Measurements from ENCODE around the gene RAB3C.

DNA sequence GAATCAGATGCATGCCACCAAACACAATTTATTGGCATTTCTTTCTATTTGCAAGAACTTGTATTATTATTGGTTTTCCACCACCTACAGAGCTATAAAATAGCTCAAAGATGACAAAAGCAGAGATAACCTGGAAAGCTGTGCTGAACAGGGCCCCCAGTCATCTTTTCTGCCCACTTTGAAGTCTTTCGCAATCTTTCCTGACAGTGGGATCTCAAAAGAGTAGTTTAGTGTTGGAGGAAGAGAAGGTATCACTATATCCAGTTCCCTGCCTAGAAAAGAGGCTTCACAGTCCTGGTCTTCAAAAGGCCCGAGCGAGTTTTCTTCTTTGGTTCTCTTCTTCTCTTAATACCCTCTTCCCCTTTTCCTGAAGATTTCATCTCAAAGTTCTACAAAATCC, 231.0 kb downstream of the RAB3C start:
- TF ChIP-seq, protein P1, sequence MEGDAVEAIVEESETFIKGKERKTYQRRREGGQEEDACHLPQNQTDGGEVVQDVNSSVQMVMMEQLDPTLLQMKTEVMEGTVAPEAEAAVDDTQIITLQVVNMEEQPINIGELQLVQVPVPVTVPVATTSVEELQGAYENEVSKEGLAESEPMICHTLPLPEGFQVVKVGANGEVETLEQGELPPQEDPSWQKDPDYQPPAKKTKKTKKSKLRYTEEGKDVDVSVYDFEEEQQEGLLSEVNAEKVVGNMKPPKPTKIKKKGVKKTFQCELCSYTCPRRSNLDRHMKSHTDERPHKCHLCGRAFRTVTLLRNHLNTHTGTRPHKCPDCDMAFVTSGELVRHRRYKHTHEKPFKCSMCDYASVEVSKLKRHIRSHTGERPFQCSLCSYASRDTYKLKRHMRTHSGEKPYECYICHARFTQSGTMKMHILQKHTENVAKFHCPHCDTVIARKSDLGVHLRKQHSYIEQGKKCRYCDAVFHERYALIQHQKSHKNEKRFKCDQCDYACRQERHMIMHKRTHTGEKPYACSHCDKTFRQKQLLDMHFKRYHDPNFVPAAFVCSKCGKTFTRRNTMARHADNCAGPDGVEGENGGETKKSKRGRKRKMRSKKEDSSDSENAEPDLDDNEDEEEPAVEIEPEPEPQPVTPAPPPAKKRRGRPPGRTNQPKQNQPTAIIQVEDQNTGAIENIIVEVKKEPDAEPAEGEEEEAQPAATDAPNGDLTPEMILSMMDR (conservative IDR thresholded peaks at IDR 0.05 in 1 of 2, IDR thresholded peaks at IDR 0.05 in 1 of 2; ENCODE audit: extremely low read depth in 1 of 2, insufficient read depth in 1 of 2, low read depth in 1 of 2, low read length in 2 of 2) = no peak
- no peak for TF ChIP-seq EZH2 (IDR thresholded peaks at IDR 0.05; ENCODE audit: borderline replicate concordance, low read length)

Measured in mammary epithelial cell (primary cell).